ENCODE results near the gene KLHL6. TPM values are rescaled to one million over a fixed set of nuclear protein-coding genes. Genes with fewer than 3 reads are reported as not detected.

The KLHL6 gene
- total RNA-seq, 4 donors from 2014 or later, result 2.1 to 4.5 (median 3.0) TPM

DNA sequence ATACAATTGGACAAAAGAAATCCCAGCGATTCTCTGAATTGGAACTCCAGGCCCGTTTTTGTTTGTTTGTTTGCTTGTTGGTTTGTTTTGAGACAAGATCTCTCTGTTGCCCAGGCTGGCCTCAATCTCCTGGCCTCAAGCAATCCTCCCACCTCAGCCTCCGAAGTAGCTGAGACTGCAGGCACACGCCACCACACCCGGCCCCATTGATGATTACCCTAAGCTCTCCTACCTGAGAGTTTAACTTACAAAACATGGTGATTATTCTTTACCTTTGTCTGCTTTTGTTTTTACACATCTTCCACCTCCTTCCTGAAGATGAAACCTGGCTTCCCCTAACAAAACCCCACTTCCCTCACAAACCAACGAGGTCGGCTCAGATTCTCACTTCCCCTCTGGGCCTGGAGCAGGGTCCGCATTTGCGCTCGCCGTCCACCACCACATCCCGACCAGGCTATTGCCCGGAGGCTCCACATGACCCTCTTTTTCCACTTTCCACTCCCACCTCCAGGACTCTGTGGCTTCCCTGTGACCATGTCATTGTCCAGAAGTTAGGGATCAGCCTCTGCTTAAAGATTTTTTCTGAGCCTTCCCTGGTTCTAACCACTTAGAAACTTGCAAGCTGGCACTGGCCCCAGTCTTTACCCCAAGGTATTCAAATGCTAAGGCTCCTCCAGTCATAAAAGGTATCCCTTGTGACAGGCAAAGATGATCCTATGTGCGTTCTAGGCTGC lies 14.8 kb downstream of the KLHL6 start:
- H3K36me3 ChIP-seq, result no peaks in the 10 kb centered on the region
- H3K4me3 ChIP-seq, result no peak overlapping the region
- TF ChIP-seq EP300 (IDR thresholded peaks at IDR 0.05) (peak in 1 of 2 donors; percentile 8), POLR2A (IDR thresholded peaks at IDR 0.05) (no peak)
- peaks cover 0 to 5% (median 2%) of the 10 kb centered on the region in 4 donors for H3K4me1 ChIP-seq
- peak overlapping the region in 1 of 4 donors; percentile 53 for H3K27ac ChIP-seq
- 75 to 86% methylated on average over 14 of the region's 14 CpGs for WGBS, 2 donors
- H3K27me3 ChIP-seq, result no peaks in the 10 kb centered on the region
- no peak for DNase-seq (ENCODE audit: low spot score in 2 of 2)
- no peaks in the 10 kb centered on the region for H3K9me3 ChIP-seq

DNA sequence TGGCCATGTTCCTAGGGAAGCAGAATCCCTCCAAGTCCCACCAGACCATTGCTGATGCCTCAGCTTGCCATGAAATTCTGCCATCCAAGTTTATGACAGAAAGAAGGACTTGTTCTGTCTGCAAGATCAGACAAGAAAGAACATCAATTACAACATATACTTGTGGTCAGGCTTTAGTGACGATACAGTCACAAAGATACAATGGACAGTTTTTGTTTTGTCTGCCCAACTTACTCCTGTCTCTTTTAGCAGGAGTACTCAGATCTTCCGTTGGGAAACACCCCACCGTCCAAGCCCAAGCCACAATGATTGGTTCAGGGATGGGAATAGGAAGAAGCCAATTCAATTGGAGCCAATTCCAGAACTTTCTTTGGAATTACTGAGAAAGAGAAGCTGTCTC lies 15.7 kb downstream of the KLHL6 start:
- no peaks in the 10 kb centered on the region for H3K27me3 ChIP-seq
- no peak overlapping the region for H3K27ac ChIP-seq
- WGBS, 2 donors, result 46 to 65% methylated on average over 3 of the region's 3 CpGs
- no peaks in the 10 kb centered on the region for H3K9me3 ChIP-seq
- peaks cover 0 to 5% (median 2%) of the 10 kb centered on the region in 4 donors for H3K4me1 ChIP-seq
- no peak for DNase-seq (ENCODE audit: low spot score in 2 of 2)
- no peak overlapping the region for H3K4me3 ChIP-seq
- no peaks in the 10 kb centered on the region for H3K36me3 ChIP-seq
- TF ChIP-seq, protein P1, sequence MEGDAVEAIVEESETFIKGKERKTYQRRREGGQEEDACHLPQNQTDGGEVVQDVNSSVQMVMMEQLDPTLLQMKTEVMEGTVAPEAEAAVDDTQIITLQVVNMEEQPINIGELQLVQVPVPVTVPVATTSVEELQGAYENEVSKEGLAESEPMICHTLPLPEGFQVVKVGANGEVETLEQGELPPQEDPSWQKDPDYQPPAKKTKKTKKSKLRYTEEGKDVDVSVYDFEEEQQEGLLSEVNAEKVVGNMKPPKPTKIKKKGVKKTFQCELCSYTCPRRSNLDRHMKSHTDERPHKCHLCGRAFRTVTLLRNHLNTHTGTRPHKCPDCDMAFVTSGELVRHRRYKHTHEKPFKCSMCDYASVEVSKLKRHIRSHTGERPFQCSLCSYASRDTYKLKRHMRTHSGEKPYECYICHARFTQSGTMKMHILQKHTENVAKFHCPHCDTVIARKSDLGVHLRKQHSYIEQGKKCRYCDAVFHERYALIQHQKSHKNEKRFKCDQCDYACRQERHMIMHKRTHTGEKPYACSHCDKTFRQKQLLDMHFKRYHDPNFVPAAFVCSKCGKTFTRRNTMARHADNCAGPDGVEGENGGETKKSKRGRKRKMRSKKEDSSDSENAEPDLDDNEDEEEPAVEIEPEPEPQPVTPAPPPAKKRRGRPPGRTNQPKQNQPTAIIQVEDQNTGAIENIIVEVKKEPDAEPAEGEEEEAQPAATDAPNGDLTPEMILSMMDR (IDR thresholded peaks at IDR 0.05), result no peak
- TF ChIP-seq POLR2A (IDR thresholded peaks at IDR 0.05), result no peak
- no peak for TF ChIP-seq EP300 (IDR thresholded peaks at IDR 0.05)

DNA sequence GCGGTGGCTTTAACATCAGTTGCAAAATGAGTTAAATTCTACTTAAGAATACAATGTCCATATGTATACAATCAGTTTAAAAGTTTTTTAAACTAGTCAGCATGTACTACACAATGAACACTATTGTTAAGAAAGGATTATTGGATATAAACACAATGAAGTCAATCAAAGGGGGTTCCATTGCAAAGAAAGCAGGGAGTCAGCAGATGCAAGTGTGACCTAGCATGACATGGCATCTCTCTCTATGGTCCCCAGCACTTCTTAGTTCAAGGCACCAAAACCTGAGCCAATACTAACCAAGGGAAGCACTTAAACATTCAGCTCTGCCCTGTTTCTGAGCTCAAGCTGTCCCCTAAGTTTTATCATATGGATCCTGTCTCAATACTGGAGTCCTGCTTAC lies 17.0 kb downstream of the KLHL6 start:
- TF ChIP-seq POLR2A (IDR thresholded peaks at IDR 0.05), result no peak
- TF ChIP-seq, protein P1 (IDR thresholded peaks at IDR 0.05), result no peak
- H3K36me3 ChIP-seq, result no peaks in the 10 kb centered on the region
- H3K27me3 ChIP-seq, result no peaks in the 10 kb centered on the region
- no peaks in the 10 kb centered on the region for H3K9me3 ChIP-seq
- peaks cover 0 to 5% (median 2%) of the 10 kb centered on the region in 4 donors for H3K4me1 ChIP-seq
- DNase-seq (ENCODE audit: low spot score in 2 of 2), result no peak
- no peak overlapping the region for H3K4me3 ChIP-seq
- no peak overlapping the region for H3K27ac ChIP-seq
- WGBS, 2 donors, result 63 to 79% methylated on average over 1 of the region's 1 CpG

DNA sequence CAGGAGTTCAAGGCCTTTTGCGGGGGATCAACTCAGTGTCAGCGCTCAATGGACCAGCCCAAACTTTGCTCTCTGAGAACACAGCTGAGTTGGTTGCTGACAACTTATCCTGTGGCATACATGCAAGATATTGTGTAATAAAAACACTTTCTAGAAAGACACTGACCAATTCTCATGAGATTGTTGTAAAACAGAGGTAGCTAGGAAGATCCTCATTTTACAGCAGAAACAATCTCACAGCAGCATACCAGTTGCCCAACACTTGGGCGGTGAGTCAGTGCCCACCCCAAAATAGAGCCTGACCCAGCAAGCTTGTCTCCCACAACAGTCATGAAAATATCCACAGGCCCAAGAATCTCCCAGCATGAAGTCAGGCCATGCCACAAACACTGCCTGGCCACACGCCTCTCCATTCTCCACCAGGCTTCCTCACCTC lies 18.2 kb downstream of the KLHL6 start:
- WGBS, 2 donors, result 78 to 80% methylated on average over 4 of the region's 4 CpGs

DNA sequence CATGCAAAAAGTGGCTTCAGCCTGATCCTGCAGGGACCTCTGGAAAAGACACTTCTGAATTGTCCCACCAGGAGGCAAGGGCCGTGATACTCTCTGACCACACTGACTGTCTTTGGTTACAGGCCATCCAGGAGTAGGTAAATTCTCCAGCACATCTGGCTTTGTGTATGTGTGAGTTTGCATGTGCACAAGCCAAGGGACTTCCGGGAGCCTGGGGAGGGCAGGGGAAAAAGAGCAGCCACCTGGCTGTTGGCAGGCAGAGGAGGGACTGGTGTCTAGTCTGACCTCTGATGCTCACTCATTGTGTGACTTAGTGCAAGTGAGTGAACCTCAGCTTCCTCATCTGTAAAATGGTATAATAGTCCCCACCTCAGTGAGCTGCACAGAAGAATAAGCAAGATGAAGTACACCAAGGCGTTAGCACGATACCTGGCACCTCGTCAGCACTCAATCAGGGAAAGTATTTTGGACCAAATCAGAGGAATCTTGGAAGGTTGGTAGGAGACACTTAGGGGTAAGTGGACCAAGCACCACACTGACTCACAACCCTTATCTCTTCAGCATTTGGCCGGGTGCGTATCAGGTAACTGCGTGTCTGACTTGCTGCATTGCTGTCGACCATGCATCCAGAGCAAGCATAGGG lies 19.1 kb downstream of the KLHL6 start:
- peaks cover 0 to 5% (median 2%) of the 10 kb centered on the region in 4 donors for H3K4me1 ChIP-seq
- no peaks in the 10 kb centered on the region for H3K27me3 ChIP-seq
- 90 to 91% methylated on average over 9 of the region's 9 CpGs for WGBS, 2 donors
- no peak for DNase-seq (ENCODE audit: low spot score in 2 of 2)
- H3K9me3 ChIP-seq, result no peaks in the 10 kb centered on the region
- no peak overlapping the region for H3K4me3 ChIP-seq
- H3K36me3 ChIP-seq, result no peaks in the 10 kb centered on the region
- H3K27ac ChIP-seq, result no peak overlapping the region
- TF ChIP-seq EP300 (IDR thresholded peaks at IDR 0.05), result no peak

More for the DNA sequence above, 18.2 kb downstream of the KLHL6 start:
- peak in 1 of 2 donors; percentile 20 for DNase-seq (ENCODE audit: low spot score in 2 of 2)
- Histone ChIP-seq H3K36me3 (no peaks in the 10 kb centered on the region), H3K4me3 (no peak overlapping the region), H3K4me1 (peaks cover 0 to 5% (median 2%) of the 10 kb centered on the region in 4 donors), H3K27ac (peak overlapping the region in 2 of 4 donors; percentile 34 to 42), H3K9me3 (no peaks in the 10 kb centered on the region), H3K27me3 (no peaks in the 10 kb centered on the region)
- TF ChIP-seq EP300 (IDR thresholded peaks at IDR 0.05) (peak; percentile 51 to 76), POLR2A (IDR thresholded peaks at IDR 0.05) (no peak)
- TF ChIP-seq, protein P1 (IDR thresholded peaks at IDR 0.05), result no peak

DNA sequence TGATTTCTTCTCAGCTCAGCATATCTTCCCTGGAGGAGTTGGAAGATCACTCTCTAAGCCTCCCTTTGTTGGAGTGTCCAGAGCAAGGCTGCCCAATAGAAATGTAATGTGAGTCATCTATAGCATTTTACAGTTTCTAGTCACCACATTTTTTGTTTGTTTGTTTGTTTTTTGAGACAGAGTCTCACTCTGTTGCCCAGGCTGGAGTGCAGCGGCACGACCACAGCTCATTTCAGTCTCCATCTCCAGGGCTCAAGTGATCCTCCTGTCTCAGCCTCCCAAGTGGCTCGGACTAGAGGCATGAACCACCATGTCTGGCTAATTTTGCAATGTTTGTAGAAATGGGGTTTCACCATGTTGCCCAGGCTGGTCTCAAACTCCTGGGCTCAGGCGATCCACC lies 21.3 kb downstream of the KLHL6 start:
- Histone ChIP-seq H3K4me3 (no peak overlapping the region), H3K27ac (no peak overlapping the region), H3K36me3 (no peaks in the 10 kb centered on the region), H3K27me3 (no peaks in the 10 kb centered on the region), H3K9me3 (no peaks in the 10 kb centered on the region), H3K4me1 (peaks cover 0 to 5% (median 2%) of the 10 kb centered on the region in 4 donors)
- no peak for DNase-seq (ENCODE audit: low spot score in 2 of 2)
- TF ChIP-seq, protein P1 (IDR thresholded peaks at IDR 0.05), result no peak
- 74 to 81% methylated on average over 4 of the region's 4 CpGs for WGBS, 2 donors

Measured in tibial nerve (tissue), 4 donors.